Breast epithelium (tissue), 3 donors: Measurements from ENCODE around the gene KDM4B.

Experiments
- CTCF ChIP-seq, 3 donors: fragments of 450-650 bp; IDR thresholded peaks; one replicate each; pipeline ENCODE4 v1.5.1; 2016 to 2017; ENCODE audit warnings: antibody characterized with exemption in 3 of 3, mild to moderate bottlenecking in 3 of 3, moderate library complexity in 3 of 3
- POLR2A ChIP-seq: fragments of 450-650 bp; IDR thresholded peaks from one replicate; pipeline ENCODE4 v1.6.1; 2016; ENCODE audit warnings: antibody characterized with exemption, mild to moderate bottlenecking, moderate library complexity
- POLR2AphosphoS5 ChIP-seq, 3 donors: sonication (generic); formaldehyde crosslinking; IDR thresholded peaks; one replicate each; pipeline ENCODE4 v1.6.1; 2017; ENCODE audit warnings: antibody characterized with exemption in 3 of 3

- TF ChIP-seq POLR2A (no peak), CTCF (IDR thresholded peaks at IDR 0.05) (no peak), POLR2AphosphoS5 (IDR thresholded peaks at IDR 0.05) (no peak)
Measured at GRCh38 chr19:5166262-5166661, 197.3 kb downstream of the KDM4B start.
